Endometrial microvascular endothelial cells (primary cell): ENCODE measurements around the gene PNMT. TPM values are rescaled to one million over a fixed set of nuclear protein-coding genes. Genes with fewer than 3 reads are reported as not detected.

Experiments used
- in situ Hi-C: cut with HindIII; loops from 2 replicates; pipeline ENCODE4 v1.10.0; 2017; ENCODE audit warnings: low sequenced_read_pairs, low pct_unique_long_range_greater_than_20kb; ENCODE audit errors: inconsistent ontology term
- total RNA-seq: library from RNA; depleted of rRNA; stranded (reverse); fragments of >200 nt; gene quantifications from one replicate; pipeline ENCODE4 v1.2.3, GENCODE V29; 2015; ENCODE audit errors: inconsistent ontology term

The PNMT gene
- total RNA-seq, 1 donor from 2014 or later: not detected

- in situ Hi-C loops: no loop called here
These were observed 51.5 kb downstream of the PNMT start for GRCh38 chr17:39719563-39720355.

Other genes starting within 250 kb of the PNMT start
- gene MED1, start 217.2 kb upstream of the PNMT start, total RNA-seq: 28.0 TPM
- 25.8 TPM for gene CDK12, start 207.0 kb upstream of the PNMT start, total RNA-seq
- gene NEUROD2, start 60.5 kb upstream of the PNMT start, total RNA-seq: not detected
- gene PPP1R1B, start 41.5 kb upstream of the PNMT start, total RNA-seq: not detected
- gene STARD3, start 31.3 kb upstream of the PNMT start, total RNA-seq: 52.8 TPM
- gene TCAP, start 3.1 kb upstream of the PNMT start, total RNA-seq: 0.93 TPM
- gene PGAP3, start 19.6 kb downstream of the PNMT start, total RNA-seq: 7.4 TPM
- gene ERBB2, start 31.6 kb downstream of the PNMT start, total RNA-seq: 35.4 TPM
- gene MIEN1, start 62.1 kb downstream of the PNMT start, total RNA-seq: 80.7 TPM
- not detected for gene GRB7, start 69.5 kb downstream of the PNMT start, total RNA-seq
- gene IKZF3, start 195.9 kb downstream of the PNMT start, total RNA-seq: not detected
- gene ZPBP2, start 199.7 kb downstream of the PNMT start, total RNA-seq: not detected